ENCODE results near the gene SMYD3.

GRCh38 chr1:245968775-245969174, 538.3 kb downstream of the SMYD3 start:
- TF ChIP-seq CTCF (IDR thresholded peaks at IDR 0.05; ENCODE audit: poor library complexity, severe bottlenecking) (no peak), EP300 (conservative IDR thresholded peaks at IDR 0.05; ENCODE audit: poor library complexity, severe bottlenecking) (no peak), EZH2 (IDR thresholded peaks at IDR 0.05; ENCODE audit: borderline replicate concordance, insufficient read depth, low read length, poor library complexity, severe bottlenecking) (no peak), POLR2AphosphoS5 (IDR thresholded peaks at IDR 0.05) (no peak), SMC3 (conservative IDR thresholded peaks at IDR 0.05; ENCODE audit: poor library complexity) (no peak)

Data from neural cell (in vitro differentiated cells).